Measurements from ENCODE around the gene USP34.

The USP34 gene

GRCh38 chr2:61493523-61493942, 22.6 kb upstream of the USP34 start:
- Histone ChIP-seq H3K79me2 (ENCODE audit: low read length) (peaks cover 60% of the 10 kb centered on the region), H3K9me2 (replicated peaks; ENCODE audit: insufficient read depth, low read length) (no peaks in the 10 kb centered on the region), H3K27me3 (replicated peaks; ENCODE audit: insufficient read depth, low read length) (no peaks in the 10 kb centered on the region), H3K27ac (ENCODE audit: low read length) (no peak overlapping the region), H3K4me2 (ENCODE audit: low read depth, low read length) (no peak overlapping the region), H3K4me3 (ENCODE audit: low read length) (no peak overlapping the region), H3K9ac (ENCODE audit: low read length) (no peak overlapping the region), H2AFZ (ENCODE audit: low read length) (no peak overlapping the region), H4K20me1 (ENCODE audit: insufficient read depth, low read length) (no peaks in the 10 kb centered on the region), H3K9me3 (replicated peaks; ENCODE audit: insufficient read depth, low read length) (no peaks in the 10 kb centered on the region), H3K36me3 (replicated peaks; ENCODE audit: insufficient read depth, low read length) (peaks cover 19% of the 10 kb centered on the region), H3K4me1 (ENCODE audit: low read length) (no peaks in the 10 kb centered on the region), H3F3A (ENCODE audit: insufficient read depth, low read length) (no peaks in the 10 kb centered on the region; the same call in 1 of the 2 replicates)
- DNase-seq, result no peak
- TF ChIP-seq CTCF (IDR thresholded peaks at IDR 0.05; ENCODE audit: low read length), result no peak
- TF ChIP-seq EZH2 (optimal IDR thresholded peaks at IDR 0.05; ENCODE audit: low read depth, low read length), result no peak
- no peak for TF ChIP-seq EZH2phosphoT487 (IDR thresholded peaks at IDR 0.05; ENCODE audit: low read length)

- no peak overlapping the region for H2AFZ ChIP-seq (ENCODE audit: low read length)
- DNase-seq, result no peak
- H3K27ac ChIP-seq (ENCODE audit: low read length), result no peak overlapping the region
- H3K4me3 ChIP-seq (ENCODE audit: low read length), result no peak overlapping the region
- TF ChIP-seq EZH2phosphoT487 (IDR thresholded peaks at IDR 0.05; ENCODE audit: low read length) (no peak), EZH2 (optimal IDR thresholded peaks at IDR 0.05; ENCODE audit: low read depth, low read length) (no peak), CTCF (IDR thresholded peaks at IDR 0.05; ENCODE audit: low read length) (no peak)
- no peaks in the 10 kb centered on the region for H3K9me2 ChIP-seq (replicated peaks; ENCODE audit: insufficient read depth, low read length)
- no peak overlapping the region for H3K9ac ChIP-seq (ENCODE audit: low read length)
- no peaks in the 10 kb centered on the region for H3K4me1 ChIP-seq (ENCODE audit: low read length)
- no peaks in the 10 kb centered on the region; the same call in 1 of the 2 replicates for H3F3A ChIP-seq (ENCODE audit: insufficient read depth, low read length)
- no peak overlapping the region for H3K4me2 ChIP-seq (ENCODE audit: low read depth, low read length)
- H3K79me2 ChIP-seq (ENCODE audit: low read length), result peaks cover 61% of the 10 kb centered on the region
- no peaks in the 10 kb centered on the region for H3K9me3 ChIP-seq (replicated peaks; ENCODE audit: insufficient read depth, low read length)
- no peaks in the 10 kb centered on the region for H4K20me1 ChIP-seq (ENCODE audit: insufficient read depth, low read length)
- H3K27me3 ChIP-seq (replicated peaks; ENCODE audit: insufficient read depth, low read length), result no peaks in the 10 kb centered on the region
- H3K36me3 ChIP-seq (replicated peaks; ENCODE audit: insufficient read depth, low read length), result peaks cover 26% of the 10 kb centered on the region
These were observed 21.6 kb upstream of the USP34 start for GRCh38 chr2:61492476-61492875.

- TF ChIP-seq CTCF (IDR thresholded peaks at IDR 0.05; ENCODE audit: low read length) (no peak), EZH2 (optimal IDR thresholded peaks at IDR 0.05; ENCODE audit: low read depth, low read length) (no peak), EZH2phosphoT487 (IDR thresholded peaks at IDR 0.05; ENCODE audit: low read length) (no peak)
- Histone ChIP-seq H3K27me3 (replicated peaks; ENCODE audit: insufficient read depth, low read length) (no peaks in the 10 kb centered on the region), H3K4me1 (ENCODE audit: low read length) (no peaks in the 10 kb centered on the region), H3F3A (ENCODE audit: insufficient read depth, low read length) (peaks cover 6% of the 10 kb centered on the region), H3K9me3 (replicated peaks; ENCODE audit: insufficient read depth, low read length) (no peaks in the 10 kb centered on the region), H3K36me3 (replicated peaks; ENCODE audit: insufficient read depth, low read length) (peaks cover 29% of the 10 kb centered on the region), H3K9ac (ENCODE audit: low read length) (no peak overlapping the region), H2AFZ (ENCODE audit: low read length) (no peak overlapping the region), H3K4me2 (ENCODE audit: low read depth, low read length) (no peak overlapping the region), H3K4me3 (ENCODE audit: low read length) (no peak overlapping the region), H4K20me1 (ENCODE audit: insufficient read depth, low read length) (no peaks in the 10 kb centered on the region), H3K79me2 (ENCODE audit: low read length) (peaks cover 42% of the 10 kb centered on the region), H3K27ac (ENCODE audit: low read length) (no peak overlapping the region), H3K9me2 (replicated peaks; ENCODE audit: insufficient read depth, low read length) (no peaks in the 10 kb centered on the region)
- no peak for DNase-seq
These were observed 14.4 kb upstream of the USP34 start for GRCh38 chr2:61485281-61485680.

Data from MM.1S (cell line).